GM15510 (cell line): Measurements from ENCODE around the gene PLA2G15.

Experiments
- POLR2A ChIP-seq: IDR thresholded peaks from 3 replicates; pipeline ENCODE4 v1.6.1; 2011; ENCODE audit warnings: borderline replicate concordance; ENCODE audit not compliant: insufficient read length; ENCODE audit errors: extremely low read depth

Gene PLA2G15

GRCh38 chr16:68275611-68276191 lies 30.5 kb downstream of the PLA2G15 start:
- TF ChIP-seq POLR2A = no peak

- TF ChIP-seq POLR2A = no peak
These were observed 31.1 kb downstream of the PLA2G15 start for GRCh38 chr16:68276223-68276622.

DNA sequence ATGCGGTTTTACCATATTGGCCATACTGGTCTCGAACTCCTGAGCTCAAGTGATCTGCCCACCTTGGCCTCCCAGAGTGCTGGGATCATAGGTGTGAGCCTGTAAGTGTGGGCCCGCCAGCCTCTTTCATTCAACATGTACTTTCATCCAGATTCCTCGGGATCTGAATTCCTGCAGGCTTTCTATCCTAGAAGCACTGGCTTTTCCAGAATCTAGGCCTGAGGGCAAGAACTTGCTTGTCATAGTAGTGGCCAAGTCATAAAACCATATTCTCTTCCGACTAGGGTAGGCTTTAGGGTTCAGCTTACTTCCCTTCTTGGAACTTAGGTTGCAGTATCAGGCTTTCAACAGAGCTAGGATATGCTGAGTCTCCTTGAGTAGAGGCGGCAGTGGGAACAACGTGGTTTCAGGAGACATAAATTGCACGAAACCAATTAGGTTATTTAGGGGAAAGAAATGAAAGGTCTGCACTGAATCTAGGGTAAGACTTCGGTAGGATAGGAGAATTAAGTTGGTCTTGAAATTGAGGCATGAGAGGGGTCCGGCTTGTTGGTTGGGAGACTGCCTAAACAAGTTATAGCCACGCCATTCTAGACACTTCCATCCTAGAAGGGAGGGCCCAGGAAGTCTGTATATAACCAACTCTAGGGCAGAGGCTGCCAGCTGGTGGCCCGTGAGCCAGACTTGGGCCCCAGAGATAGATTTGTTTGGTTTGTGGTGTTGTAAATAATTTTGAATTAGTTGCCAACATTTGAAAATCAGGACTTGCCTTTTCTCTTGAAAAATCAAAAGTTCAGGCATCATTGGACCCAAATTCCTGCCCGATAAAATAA lies 34.8 kb downstream of the PLA2G15 start:
- no peak for TF ChIP-seq POLR2A

DNA sequence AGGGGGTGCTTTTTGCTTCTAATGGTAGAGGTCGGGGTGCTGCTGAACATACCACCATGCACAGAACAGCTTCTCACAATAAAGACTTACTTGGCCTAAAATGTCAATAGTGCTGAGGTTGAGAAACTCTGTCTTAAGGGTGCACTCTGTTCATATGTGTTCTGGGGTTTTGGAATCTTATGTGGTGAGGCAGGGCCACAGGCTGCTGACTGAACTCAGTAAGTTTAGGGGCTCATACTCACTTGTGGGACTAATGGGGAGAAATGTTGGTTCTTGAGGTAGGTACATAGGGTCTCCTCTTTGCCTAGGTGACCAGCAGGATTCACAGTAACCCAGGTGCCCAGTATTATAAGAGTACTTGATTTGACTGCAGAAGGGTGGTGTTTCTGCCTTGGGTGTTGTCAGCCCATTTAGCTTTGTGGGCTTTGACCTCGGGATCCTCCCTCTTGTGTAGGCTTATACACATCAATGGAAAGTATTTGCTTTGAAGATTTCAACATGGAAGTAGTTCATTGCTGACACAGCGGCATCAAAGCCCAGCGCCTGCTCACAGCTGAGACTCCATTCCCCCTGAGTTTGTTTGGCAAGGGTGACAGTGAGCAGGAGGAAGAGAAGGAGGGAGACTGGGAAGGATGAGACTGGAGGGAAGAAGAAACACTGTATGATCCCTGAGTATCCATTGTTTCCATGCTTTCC lies 36.3 kb downstream of the PLA2G15 start:
- no peak for TF ChIP-seq POLR2A

DNA sequence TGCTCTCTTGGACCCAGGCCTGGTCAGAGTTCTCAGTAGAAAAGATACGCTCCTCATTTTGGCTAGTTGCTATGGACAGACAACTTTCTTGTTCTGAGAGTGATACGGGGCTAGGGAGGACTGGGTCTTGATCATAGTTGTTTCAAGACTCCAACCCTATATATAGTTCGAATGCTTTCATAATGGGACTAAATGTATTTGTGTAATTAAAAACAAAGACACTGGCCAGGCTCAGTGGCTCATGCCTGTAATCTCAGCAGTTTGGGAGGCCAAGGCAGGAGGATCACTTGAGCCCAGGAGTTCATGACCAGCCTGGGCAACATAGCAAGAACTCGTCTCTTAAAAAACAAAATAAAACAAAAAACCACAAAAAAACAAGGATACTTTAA lies 36.9 kb downstream of the PLA2G15 start:
- TF ChIP-seq POLR2A = no peak

- TF ChIP-seq POLR2A = no peak
These were observed 38.2 kb downstream of the PLA2G15 start for GRCh38 chr16:68283346-68283745.

GRCh38 chr16:68283801-68284598 lies 38.8 kb downstream of the PLA2G15 start:
- TF ChIP-seq POLR2A = no peak

DNA sequence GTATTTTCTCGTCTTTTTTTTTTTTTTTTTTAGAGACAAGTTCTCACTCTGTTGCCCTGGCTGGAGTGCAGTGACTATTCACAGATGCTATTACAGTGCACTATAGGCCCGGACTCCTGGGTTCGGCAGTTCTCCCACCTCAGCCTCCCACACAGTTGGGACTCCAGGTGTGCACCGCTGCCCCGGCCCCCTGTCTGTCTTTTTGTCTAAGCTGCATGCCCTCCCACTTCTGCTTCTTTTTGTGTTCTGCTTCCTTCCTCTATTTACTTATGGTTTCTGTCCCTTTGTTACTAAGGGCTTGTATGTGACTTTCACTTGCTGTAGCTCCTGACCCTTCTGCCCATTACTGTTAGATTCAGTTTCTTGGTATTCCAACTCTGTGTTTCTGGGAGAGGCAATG lies 39.7 kb downstream of the PLA2G15 start:
- peak; percentile 26 for TF ChIP-seq POLR2A

DNA sequence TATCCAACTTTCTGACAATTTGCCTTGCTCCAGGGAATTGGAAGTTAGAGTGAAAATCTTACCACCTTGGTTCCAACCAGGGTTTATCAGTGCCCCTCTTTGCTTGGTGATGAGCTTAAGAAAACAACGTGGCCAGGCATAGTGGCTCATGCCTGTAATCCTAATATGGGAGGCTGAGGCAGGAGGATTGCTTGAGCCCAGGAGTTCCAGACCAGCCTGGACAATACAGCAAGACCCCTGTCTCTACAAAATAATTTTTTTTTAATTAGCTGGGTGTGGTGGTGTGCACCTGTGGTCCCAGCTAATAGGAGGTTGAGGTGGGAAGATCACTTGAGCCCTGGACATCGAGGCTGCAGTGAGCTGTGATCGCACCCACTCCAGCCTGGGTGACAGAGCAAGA lies 40.5 kb downstream of the PLA2G15 start:
- no peak for TF ChIP-seq POLR2A

GRCh38 chr16:68286153-68287074 lies 41.2 kb downstream of the PLA2G15 start:
- no peak for TF ChIP-seq POLR2A

DNA sequence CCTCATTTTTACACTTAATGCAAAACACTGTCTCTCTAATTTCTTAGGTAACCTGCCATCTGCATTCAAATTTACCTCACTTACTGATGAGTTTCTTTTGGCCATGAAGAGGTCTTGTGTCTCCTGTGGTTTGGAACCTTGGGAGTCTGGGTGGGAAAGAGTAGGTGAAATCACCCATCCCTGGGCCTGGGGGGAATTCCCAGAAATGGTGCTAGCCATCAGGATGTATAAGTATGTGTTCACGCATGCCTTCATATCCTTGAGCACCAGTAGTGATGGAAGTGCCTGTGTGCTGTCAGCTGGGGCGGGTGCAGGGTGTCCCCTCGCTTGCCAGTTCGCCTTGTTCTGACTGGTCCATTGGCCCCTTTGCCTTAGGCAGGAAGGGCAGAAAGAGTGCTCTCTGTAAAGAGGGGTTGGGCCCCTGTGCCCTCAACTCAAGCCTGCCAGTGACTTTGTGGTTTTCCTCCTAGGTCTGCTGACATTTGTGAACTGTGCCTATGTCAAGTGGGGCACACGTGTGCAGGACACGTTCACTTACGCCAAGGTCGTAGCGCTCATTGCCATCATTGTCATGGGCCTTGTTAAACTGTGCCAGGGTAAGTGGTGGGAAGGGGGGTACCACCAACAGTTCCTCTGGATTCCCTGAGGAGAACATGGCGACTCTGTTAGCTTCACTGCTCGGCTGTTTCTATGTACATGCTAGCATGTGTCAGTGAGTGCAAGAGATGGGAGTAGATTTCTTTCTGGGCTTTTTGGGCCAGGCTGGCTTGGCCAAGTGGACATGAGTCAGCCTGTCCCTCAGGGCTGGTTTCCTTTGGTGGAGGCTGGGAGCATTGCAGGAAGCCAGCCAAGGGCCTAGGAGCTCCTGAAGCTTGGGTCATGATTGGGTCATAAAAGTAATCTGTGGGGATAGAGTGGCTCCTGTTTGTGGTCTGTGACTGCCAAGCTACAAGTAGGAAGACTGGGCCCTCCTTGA lies 42.4 kb downstream of the PLA2G15 start:
- TF ChIP-seq POLR2A = no peak

DNA sequence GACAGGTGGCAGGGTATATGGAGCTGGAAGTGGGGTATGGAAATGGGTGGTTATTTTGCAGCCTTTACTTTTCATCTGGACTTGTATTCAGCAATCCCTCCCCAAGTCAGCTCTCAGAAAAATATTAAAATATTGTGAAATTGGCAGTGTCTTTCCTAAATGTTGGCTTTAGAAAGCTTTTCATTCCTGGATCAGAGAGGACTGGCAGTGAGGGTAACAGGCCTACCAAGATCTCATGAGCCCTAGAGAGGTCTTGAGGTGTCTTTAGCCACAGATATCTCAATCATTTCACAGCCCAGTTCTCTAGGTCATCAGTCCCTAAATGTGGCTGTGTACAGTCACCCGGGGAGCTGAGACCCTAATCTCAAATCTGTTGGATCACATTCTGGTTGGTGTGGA lies 43.1 kb downstream of the PLA2G15 start:
- TF ChIP-seq POLR2A = no peak

DNA sequence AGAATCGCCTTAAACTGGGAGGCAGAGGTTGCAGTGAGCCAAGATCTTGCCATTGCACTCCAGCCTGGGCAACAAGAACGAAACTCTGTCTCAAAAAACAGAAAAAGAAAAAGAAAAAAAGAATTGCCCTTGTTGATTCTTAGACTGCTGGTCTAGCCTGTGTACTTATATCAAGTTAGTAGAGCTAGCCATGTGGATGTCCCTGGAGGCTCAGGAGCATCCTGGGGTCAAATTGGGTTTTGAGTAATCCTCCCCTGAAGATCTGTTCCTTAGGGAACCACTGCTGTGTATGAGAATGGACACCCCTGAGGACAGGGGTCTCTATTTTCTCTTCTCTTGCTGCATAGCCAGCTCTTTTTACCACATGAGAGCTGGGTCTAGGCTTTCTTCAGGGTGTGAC lies 44.0 kb downstream of the PLA2G15 start:
- TF ChIP-seq POLR2A = no peak
